Stimulated activated CD8-positive, alpha-beta memory T cell treated with anti-CD3 and anti-CD28 coated beads, Interleukin-15, amount 100 ng/mL, for 1 hour (primary cell): ENCODE data around the gene PRSS35.
"Not testable (repeated sequence)": the region's sequence is repeated elsewhere in the genome, so short reads cannot be mapped to it uniquely, and the experiment has no call there.

Experiments used
- DNase-seq: peaks from one replicate; pipeline ENCODE4 v3.0.0-alpha.2; 2020; ENCODE audit warnings: low read depth

Gene PRSS35, protein sequence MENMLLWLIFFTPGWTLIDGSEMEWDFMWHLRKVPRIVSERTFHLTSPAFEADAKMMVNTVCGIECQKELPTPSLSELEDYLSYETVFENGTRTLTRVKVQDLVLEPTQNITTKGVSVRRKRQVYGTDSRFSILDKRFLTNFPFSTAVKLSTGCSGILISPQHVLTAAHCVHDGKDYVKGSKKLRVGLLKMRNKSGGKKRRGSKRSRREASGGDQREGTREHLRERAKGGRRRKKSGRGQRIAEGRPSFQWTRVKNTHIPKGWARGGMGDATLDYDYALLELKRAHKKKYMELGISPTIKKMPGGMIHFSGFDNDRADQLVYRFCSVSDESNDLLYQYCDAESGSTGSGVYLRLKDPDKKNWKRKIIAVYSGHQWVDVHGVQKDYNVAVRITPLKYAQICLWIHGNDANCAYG

DNA sequence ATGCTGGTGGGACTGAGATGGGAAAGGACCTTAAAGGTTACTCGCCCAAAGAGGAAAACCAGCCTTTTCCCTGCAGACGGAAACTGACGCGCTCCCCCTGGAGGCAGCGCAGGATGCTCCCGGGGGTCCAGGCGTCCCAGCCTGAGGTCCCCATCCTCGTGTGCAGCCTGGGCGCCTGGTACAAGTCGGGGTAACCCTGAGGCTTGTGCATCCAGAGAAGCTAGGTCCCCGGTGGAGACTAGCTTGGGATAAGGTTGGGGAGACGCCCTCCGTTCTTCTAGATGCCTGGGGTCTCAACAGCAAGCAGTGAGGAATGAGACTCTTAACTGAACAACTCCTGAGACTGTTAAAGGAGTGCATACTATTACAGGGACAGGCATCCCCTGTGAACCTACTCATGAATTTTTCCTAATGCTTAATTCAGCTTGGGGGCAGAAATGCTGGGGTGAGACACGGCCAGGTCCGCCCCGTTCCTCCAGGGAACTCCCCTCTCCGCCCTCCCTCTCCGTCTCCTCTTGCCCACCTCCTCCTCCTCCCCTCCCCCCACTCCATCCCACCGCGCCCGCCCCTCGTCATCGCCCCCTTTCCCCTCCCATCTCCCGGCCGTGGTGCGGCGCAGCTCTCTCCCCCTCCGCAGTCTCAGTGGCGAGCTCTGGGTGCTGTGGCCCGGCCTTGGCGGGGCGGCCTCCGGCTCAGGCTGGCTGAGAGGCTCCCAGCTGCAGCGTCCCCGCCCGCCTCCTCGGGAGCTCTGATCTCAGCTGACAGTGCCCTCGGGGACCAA, at the start of gene PRSS35:
Gene PRSS35 (plus strand): TSS at position 634 of the 781 bp plus-strand sequence. CDS start 10,908 bp downstream, outside the sequence.
- no peak for DNase-seq

DNA sequence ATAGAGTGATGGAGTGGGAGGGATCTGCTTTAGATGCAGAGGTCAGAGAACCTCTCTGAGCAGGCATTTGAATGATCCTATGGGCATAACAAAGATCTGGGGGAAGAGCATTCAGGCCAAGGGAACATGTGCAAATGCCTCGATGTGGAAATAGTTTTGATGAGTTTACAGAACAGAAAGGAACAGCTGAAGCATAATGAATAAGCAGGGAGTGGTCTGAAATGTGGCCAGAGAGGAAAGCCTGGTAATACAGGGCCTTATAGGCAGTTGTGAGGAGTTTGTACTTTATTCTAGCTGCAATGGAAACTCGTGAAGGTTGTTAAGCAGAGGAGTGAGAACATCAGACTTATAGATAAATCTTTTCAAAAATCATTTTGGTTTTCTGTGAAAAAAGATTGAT, 48.4 kb upstream of the PRSS35 start:
- DNase-seq: no peak

DNA sequence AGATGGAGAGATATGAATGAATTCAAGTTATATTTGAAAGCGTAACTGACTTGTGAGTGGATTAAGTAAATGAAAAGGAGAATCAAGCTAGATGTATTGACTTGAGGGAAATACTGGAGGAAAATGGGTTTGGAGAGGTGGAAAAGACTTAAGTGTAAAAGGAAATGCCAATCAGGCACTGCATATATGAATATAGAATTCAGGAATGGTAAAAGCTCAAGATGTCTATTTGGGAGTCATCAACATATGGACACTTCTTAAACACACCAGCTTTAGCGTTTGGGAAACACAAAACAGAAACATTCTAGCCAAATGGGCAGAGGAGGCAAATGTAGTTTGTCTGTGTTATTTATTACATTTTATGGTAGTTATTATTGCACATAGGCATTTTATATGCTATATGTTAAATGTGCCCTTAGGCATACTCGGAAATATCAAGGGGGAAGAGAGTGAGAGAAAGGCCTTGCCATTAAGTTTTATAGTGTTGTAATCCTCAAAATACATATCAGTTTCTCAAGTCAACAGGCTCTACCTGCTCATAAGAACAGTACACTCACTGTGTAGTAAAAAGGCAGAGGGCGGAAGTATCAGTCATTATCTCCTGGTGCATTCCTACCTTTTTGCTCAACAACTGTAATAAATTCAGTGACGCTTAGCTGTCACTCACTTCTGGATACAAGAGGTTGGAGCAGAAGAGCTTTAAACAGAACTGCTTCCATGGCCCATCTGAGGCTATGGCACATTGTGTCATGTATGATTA, 47.8 kb upstream of the PRSS35 start:
- DNase-seq: no peak

DNA sequence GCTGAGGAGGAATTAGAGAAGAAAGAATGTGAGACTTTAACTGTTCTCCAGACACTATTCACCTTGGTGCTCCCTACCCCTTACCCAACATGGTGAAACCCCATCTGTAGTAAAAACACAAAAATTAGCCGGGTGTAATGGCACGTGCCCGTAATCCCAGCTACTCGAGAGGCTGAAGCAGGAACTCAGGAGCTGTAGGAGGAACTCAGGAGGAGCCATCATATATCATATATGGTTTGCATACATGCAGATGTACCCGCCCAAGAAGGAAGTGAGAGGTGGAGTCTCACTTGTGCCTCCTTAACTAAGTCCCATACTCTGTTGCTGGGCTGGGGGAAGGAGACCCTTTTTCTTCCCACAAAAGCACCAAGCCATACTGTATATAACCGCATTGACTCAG, 46.0 kb upstream of the PRSS35 start:
- DNase-seq: no peak

DNA sequence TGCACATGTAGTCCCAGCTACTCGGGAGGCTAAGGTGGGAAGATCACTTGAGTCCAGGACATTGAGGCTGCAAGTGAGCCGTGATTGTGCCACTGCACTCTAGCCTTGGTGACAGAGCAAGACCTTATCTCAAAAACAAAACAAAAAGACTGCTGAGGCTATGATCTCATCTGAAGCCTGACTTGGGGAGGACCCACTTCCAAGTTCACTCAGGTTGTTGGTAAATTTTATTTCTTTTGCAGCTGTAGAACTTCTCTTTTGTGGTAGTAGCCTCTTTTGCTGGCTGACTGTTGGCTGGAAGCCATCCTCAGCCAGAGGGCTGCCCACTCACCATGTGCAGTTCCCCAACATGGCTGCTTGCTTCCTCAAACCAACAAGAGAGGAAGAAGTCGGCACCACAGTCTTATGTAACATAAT, 44.7 kb upstream of the PRSS35 start:
- DNase-seq: no peak

DNA sequence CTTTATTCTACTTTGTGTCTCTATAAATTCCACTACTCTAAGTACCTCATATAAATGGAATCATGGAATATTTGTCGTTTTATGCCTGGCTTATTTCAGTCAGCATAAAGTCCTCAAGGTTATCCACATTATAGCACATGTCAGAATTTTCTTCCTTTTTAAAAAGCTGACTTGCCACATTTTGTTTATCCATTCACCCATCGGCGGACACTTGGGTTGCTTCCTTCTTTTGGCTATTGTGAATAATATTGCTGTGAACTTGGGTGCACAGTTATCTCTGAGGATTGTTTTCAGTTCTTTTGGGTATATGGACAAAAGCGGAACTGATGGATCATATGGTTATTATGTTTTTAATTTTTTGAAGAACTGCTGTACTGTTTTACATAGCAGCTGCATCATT, 42.3 kb upstream of the PRSS35 start:
- DNase-seq: no peak

DNA sequence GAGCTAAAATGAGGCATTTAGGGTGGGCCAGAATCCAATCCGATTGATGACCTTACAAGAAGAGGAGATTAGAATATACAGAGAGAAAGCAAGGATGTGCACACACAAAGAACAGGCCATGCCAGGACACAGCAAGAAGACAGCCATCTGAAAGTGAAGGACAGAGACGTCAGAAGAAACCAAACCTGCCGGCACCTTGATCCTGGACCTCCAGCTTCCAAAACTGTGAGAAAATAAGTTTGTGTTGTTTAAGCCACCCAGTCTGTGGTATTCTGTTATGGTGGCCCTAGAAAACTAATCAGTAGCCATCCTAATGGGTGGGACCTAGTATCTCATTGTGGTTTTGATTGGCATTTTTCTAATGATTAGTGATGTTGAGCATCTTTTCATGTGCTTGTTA, 41.7 kb upstream of the PRSS35 start:
- no peak for DNase-seq

DNA sequence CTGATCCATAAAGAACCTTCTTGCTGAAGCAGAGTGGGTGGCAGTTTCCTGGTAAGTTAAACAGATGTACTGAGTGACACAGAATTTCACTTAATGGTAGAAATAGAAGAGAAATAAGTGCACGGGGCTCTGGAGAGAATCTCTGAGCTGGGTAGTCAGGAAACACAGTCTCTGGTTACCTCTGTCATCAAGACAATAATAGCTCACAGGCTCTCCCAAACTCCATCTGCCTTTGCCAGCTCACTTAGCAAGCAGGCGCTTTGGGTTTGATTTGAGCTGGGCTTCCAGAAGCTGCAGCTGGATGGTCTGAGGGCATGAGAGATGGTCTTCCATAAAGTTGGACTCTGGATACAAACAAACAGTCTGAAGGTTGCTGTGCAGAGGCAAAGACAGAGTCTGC, 39.6 kb upstream of the PRSS35 start:
- no peak for DNase-seq

DNA sequence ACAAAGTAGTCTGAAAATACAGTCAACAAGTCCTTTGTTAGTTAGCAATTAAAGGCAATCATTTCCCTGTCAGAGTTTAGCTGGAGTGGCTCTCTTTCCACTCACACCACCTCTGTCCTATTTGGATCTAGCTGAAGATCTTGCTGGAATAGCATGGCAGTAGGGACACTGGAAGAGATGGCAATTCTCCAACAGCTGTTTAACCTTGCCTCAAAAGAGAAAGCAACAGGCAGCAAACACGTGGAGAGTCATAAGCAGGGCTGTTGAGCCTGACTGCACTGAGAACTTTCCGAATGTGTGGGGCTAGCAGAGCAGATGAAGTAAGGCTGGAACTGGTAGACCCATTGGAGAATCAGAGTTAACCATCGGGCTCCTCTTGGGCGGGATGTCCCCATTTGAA, 38.0 kb upstream of the PRSS35 start:
- no peak for DNase-seq

DNA sequence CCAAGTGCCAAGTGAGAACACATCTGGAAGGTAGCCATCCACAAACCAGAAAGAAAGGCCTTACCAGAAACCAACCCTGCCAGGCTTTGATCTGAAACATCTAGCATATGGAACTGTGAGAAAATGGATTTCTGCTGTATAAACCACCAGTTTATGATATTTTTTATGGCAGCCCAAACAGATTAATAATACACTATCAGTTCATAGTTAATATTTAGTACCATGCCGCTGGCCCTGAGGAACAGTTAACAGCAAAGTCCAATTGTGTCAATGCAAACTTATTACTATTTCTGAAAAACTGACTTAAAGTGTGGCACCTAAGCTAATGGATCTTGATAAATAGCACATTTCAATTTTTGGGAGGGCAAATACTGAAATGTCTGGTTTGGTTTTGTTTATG, 35.4 kb upstream of the PRSS35 start:
- no peak for DNase-seq

DNA sequence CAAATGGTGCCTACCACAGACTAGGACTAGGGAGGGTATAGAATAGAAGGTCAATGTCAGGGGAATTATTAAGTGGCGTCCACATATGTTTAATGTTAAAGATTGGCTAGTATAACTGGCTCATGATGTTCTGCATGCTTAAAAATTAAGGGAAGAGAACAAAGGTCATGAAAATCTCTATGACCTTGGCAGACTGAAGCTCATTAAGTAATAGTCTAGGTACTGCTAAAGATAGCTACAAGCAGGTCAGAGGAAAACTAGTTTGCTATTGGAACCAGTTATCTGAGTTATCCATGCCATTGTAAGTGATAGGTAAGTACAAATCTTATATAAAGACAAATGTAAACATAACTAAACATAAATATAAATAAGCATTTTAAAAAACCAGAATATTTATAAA, 32.9 kb upstream of the PRSS35 start:
- DNase-seq: no peak

DNA sequence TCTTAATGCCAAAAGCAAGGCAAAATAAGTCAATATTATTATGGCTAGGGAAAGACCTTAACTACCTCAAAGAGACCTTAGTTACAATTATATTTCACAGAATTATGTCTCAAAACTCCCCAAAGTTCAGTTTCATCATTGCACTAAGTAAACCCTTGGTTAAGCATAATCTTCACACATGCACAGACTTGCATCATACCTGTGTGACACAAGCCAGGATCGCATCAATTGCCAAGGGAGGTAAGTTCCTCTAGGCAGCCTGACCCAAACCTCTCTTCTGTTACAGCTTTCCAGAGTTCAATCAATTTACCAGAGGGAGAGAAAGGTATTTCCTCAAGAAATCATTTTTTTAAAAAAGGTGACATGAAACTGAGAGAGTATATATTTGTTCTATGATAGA, 31.9 kb upstream of the PRSS35 start:
- DNase-seq: no peak

DNA sequence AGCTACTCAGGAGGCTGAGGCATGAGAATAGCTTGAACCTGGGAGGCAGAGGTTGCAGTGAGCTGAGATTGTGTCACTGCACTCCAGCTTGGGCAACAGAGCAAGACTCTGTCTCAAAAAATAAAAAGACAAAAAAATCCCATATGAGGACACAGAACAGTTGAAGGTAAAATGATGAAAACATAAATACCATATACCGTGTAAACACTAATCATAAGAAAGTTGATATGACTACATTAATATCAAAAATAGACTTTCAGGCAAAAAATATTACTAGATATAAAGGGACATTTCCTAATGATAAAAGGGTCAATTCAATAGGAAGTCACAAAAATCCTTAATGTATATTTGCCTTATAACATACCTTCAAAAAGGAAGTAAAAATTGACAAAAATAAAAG, 30.4 kb upstream of the PRSS35 start:
- not testable (repeated sequence) for DNase-seq

DNA sequence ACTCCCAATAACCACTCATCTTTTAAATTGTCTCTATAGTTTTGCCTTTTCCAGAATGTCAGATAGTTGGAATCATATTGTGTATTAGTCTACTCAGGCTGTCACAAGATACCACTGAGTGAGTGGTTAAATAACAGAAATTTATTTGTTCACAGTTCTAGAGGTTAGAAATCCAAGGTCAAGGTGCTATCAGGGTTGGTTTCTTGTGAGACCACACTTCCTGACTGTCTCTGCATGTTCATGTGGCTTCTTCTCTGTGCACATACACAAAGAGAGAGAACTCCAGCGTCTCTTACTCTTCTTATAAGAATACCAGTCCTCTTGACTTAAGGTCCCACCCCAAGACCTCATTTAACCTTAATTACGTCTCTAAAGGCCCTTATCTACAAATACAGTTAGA, 23.9 kb upstream of the PRSS35 start:
- DNase-seq: no peak

DNA sequence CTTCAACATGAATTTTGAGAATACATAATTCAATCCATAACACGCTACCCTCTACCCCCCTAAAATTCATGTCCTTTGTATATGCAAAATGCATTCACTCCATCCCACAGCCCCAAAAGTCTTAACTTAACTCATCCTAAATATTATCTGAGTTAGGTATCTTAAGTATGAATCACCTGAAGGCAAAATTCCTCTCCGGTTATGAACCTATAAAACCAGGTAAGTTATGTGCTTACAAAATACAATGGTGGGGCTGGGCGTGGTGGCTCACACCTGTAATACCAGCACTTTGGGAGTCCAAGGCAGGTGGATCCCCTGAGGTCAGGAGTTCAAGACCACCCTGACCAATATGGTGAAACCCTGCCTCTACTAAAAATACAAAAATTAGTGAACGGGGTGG, 23.5 kb upstream of the PRSS35 start:
- no peak for DNase-seq

DNA sequence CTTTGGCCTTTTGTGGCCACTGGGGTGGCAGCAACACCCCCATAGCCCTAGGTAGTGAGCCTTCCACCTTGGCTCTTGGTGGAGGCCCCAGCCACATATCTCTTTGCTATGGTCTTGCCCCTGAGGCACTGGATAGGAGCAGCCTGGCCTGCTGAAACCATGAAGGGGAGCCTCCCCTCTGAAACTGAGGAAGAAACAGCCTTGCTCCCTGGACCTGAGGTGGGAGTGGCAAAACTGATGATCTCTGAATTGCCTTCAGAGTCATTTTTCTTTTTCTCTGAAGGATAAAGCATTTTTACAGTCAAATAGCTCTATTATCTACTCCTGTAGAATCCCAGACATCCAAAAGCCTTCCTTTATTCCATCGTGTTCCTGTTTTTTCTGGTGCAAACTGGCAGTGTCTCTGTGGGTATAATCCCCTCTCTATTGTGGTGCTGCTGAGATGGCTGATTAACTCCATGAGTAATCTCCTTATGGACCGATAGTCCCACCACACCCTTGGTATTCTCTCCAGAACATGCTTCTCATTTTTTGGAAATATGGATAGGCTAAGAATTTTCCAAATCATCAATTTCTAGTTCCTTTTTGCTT, 22.0 kb upstream of the PRSS35 start:
- DNase-seq: no peak

DNA sequence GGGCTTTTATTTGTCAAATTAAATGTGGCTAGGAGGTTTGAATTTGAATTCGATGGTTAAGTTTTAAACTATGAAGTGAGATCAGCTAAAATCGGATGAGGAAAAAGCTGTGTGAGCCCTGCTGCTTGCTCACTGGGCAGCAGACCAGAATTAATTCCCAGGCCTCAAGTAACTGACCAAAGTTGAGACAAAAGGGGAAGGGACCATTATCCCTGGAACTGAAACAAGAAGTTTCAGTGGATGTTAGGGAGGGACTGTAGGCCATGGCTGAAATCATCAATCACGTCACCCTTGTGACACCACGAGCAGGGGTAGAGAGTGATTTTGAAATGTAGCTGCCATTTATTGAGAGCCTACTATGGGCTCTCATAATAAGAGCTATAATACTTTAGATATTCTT, 7.0 kb upstream of the PRSS35 start:
- no peak for DNase-seq

DNA sequence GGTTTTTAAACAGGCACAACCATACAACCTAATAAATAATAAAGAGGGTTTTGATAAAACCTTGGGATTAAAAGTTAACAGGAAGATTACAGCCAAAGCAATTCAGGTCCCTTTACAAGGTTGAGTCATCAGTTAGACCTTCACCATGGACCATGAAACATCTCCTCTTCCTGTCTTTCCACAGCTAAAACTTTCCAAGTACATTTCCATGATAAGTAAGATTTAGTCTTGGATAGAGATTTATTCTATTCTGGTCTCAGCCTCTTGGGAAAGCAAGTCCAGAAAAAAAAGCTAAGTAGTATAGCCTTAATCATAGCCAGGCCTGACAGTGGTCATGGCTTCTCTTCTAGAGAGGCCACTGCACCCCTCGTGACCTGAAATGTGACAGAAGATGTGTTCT, 2.9 kb upstream of the PRSS35 start:
- no peak for DNase-seq

DNA sequence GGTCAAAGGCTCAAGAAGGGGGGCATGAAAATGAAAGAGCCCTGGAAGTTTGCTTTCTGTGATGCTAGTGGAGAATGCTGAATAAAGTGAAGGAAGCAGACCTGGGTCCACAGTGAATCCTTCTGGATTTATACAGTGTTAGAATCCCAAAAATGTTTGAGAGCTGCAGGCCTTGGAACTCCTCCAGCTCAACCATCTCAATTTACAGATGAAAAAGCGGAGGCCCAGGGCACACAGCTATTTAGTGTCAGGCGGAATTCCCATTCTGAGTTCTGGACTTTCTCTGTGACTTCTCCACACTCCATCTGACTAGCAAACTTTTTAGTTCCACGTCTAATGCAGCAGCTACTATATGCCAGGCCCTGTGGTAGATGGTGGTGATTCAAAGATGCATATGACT, 1.5 kb upstream of the PRSS35 start:
- DNase-seq: no peak

DNA sequence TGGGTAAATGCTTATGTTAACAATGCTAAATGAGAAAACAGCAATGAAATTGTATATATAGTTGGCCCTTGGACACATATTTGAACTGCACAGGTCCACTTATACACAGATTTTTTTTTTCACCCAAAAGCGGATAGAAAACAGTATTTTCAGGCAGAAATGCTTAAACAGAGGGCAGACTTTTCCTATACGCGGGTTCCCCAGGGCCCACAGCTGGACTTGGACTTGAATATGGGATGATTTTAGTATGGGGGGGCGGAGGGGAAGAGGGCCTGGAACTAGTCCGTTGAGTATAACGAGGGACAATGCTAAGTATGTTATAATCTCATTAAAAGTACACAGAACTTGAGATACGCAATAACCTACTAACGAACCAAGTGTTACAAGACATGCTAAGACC, 1.1 kb upstream of the PRSS35 start:
- no peak for DNase-seq

DNA sequence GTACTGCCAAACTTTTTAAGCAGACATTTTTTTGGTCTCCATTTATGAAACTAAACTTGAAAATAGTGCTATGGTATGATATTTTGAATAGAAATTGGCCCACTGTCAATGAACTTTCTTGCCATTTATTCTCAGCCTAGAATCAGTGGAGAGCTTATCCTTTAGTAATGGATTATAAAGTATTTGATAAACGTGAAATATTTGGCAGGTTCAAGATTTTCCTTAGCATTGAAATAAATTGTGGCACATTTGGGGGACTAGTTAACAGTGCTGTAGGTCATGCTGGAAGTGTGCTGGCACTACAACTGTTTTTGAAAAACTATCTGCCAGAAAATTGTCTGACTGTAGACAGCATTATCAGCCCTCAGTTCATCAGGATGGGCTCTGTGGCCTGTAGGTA, 2.1 kb downstream of the PRSS35 start:
- DNase-seq: no peak

DNA sequence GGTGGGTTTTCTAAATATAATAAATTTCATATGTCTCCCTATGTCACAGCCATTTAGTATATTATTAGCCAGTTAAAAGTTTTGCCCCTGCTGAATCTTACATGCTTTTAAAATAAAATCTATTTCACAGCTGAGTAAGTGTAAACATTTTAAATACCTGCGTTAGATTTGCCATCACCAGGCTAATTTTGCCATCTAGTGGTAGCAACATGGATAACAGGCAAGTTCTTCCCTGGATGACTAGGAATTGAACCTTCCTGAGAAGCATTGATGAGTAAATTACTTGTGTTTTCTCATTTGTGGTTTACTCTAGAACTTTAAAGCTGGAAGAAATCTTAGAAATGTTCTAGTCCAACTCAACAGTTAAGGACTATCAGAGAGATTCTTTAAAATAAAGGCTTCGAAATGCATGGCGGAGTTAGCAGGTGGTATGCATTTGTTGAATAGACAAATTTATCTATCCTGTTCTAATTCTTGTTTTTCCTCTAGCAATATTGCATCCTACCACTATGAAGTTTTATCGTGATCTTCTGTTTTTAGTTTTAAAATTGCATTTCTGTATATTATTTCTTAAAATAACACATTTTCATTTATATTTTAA, 2.6 kb downstream of the PRSS35 start:
- no peak for DNase-seq
